Activated naive CD8-positive, alpha-beta T cell treated with anti-CD3 and anti-CD28 coated beads, Interleukin-2, amount 50 U/mL, for 24 hours (primary cell): Measurements from ENCODE around the gene ZNRD2.

Experiments
- ATAC-seq: fragments of 150-1000 bp; cut with Tn5 transposase; one replicate; pipeline ENCODE4 v1.10.0; 2021
- DNase-seq: peaks from one replicate; pipeline ENCODE4 v3.0.0; 2021
- H3K27ac Mint-ChIP-seq: one replicate; pipeline ENCODE4 v1.8.0; 2021; ENCODE audit warnings: mild to moderate bottlenecking, mixed read lengths
- H3K27me3 Mint-ChIP-seq: one replicate; pipeline ENCODE4 v1.8.0; 2021; ENCODE audit warnings: mixed read lengths
- H3K36me3 Mint-ChIP-seq: one replicate; pipeline ENCODE4 v1.8.0; 2021; ENCODE audit warnings: low read depth, mixed read lengths
- H3K4me1 Mint-ChIP-seq: one replicate; pipeline ENCODE4 v1.8.0; 2021; ENCODE audit warnings: mixed read lengths
- H3K4me3 Mint-ChIP-seq: one replicate; pipeline ENCODE4 v1.8.0; 2021; ENCODE audit warnings: mild to moderate bottlenecking, moderate library complexity, mixed read lengths
- H3K9me3 Mint-ChIP-seq: one replicate; pipeline ENCODE4 v1.8.0; 2021; ENCODE audit warnings: mixed read lengths

Gene ZNRD2

GRCh38 chr11:65580031-65580692 is 9.9 kb downstream of the ZNRD2 start:
- no peaks in the 10 kb centered on the region for H3K27me3 Mint-ChIP-seq
- H3K4me3 Mint-ChIP-seq = no peak overlapping the region
- DNase-seq = no peak
- H3K27ac Mint-ChIP-seq = peak overlapping the region; percentile 14
- peaks cover 23% of the 10 kb centered on the region for H3K36me3 Mint-ChIP-seq
- H3K4me1 Mint-ChIP-seq = peaks cover 24% of the 10 kb centered on the region
- H3K9me3 Mint-ChIP-seq = no peaks in the 10 kb centered on the region
- ATAC-seq = no peak

DNA sequence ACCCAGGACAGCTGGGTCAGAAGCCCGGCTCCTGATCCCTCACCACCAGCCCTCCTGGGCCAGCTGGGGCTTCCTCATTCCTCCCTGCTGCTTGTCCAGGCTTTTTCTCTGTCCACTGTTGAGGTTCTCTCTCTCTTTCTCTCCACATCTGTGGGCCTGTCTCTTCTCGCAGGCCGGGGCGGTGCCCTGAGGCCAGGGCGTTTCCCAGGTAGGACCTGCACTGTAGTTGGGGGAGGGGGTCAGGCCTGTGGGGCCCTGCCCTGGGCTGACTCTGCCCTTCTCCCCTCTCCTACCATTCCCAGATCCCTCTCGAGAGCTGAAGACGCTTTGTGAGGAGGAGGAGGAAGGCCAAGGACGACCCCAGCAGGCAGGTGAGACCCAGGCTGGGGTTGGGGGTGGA is 10.5 kb downstream of the ZNRD2 start:
- H3K27ac Mint-ChIP-seq = no peak overlapping the region
- H3K9me3 Mint-ChIP-seq = no peaks in the 10 kb centered on the region
- no peak overlapping the region for H3K4me3 Mint-ChIP-seq
- DNase-seq (no peak), ATAC-seq (no peak)
- peaks cover 23% of the 10 kb centered on the region for H3K36me3 Mint-ChIP-seq
- H3K4me1 Mint-ChIP-seq = peaks cover 19% of the 10 kb centered on the region
- no peaks in the 10 kb centered on the region for H3K27me3 Mint-ChIP-seq

DNA sequence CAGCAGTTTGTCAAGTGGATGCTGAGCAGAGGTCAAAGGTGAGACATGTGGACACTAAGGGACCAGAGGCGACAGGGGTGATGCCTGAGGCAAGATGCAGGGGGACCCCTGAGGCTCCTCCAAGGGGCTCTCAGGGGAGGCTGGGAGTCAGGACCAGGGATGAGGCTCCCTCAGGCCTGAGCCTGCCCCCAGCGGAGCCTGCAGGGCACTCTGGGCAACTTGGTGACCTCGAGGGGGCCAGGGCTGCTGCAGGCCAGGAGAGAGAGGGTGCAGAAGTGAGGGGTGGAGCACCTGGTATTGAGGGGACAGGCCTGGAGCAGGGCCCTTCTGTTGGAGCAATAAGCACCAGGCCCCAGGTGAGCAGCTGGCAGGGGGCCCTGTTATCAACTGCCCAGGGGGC is 11.7 kb downstream of the ZNRD2 start:
- no peak overlapping the region for H3K4me3 Mint-ChIP-seq
- ATAC-seq (no peak), DNase-seq (no peak)
- no peak overlapping the region for H3K27ac Mint-ChIP-seq
- H3K27me3 Mint-ChIP-seq = no peaks in the 10 kb centered on the region
- peaks cover 29% of the 10 kb centered on the region for H3K36me3 Mint-ChIP-seq
- H3K9me3 Mint-ChIP-seq = no peaks in the 10 kb centered on the region
- H3K4me1 Mint-ChIP-seq = peaks cover 24% of the 10 kb centered on the region

DNA sequence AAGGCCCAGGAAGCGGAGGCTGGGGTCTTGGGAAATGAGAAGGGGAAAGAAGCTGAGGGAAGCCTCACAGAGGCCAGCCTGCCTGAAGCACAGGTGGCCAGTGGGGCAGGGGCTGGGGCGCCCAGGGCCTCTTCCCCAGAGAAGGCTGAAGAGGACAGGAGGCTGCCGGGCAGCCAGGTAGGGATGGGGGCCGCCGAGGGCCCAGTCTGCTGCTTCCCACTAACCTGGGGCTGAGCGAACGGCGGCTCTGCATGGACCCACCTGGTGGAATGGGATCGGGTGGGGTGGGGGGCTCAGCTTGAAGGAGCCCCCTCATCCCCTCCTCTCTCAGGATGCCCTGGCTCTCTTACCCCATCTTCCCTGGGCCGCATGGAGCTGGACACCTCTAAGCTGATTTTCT is 13.3 kb downstream of the ZNRD2 start:
- DNase-seq (no peak), ATAC-seq (no peak)
- no peaks in the 10 kb centered on the region for H3K9me3 Mint-ChIP-seq
- H3K27me3 Mint-ChIP-seq = no peaks in the 10 kb centered on the region
- H3K27ac Mint-ChIP-seq = no peak overlapping the region
- peaks cover 29% of the 10 kb centered on the region for H3K36me3 Mint-ChIP-seq
- peaks cover 29% of the 10 kb centered on the region for H3K4me1 Mint-ChIP-seq
- H3K4me3 Mint-ChIP-seq = no peak overlapping the region

DNA sequence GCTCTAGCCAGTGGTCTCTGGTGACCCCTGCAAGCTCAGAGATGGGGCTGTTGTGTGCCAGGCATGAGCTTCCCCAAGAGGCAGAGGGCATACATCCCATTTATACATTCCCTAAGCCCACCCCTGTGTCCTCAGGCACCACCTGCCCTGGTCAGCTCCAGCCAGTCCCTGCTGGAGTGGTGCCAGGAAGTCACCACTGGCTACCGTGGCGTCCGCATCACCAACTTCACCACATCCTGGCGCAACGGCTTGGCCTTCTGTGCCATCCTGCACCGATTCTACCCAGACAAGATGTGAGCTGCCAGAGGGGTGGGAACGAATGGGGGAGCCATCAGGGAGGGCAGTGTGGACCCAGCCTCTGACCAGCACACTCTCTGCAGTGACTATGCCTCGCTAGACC is 13.8 kb downstream of the ZNRD2 start:
- Mint-ChIP-seq H3K4me3 (no peak overlapping the region), H3K27me3 (no peaks in the 10 kb centered on the region), H3K27ac (no peak overlapping the region), H3K9me3 (no peaks in the 10 kb centered on the region), H3K4me1 (peaks cover 33% of the 10 kb centered on the region), H3K36me3 (peaks cover 29% of the 10 kb centered on the region)
- no peak for ATAC-seq
- no peak for DNase-seq

- Mint-ChIP-seq H3K36me3 (peaks cover 28% of the 10 kb centered on the region), H3K9me3 (no peaks in the 10 kb centered on the region), H3K4me3 (no peak overlapping the region), H3K4me1 (peaks cover 39% of the 10 kb centered on the region), H3K27me3 (no peaks in the 10 kb centered on the region), H3K27ac (no peak overlapping the region)
- ATAC-seq = no peak
- no peak for DNase-seq
These were observed 14.5 kb downstream of the ZNRD2 start for GRCh38 chr11:65584723-65585171.

DNA sequence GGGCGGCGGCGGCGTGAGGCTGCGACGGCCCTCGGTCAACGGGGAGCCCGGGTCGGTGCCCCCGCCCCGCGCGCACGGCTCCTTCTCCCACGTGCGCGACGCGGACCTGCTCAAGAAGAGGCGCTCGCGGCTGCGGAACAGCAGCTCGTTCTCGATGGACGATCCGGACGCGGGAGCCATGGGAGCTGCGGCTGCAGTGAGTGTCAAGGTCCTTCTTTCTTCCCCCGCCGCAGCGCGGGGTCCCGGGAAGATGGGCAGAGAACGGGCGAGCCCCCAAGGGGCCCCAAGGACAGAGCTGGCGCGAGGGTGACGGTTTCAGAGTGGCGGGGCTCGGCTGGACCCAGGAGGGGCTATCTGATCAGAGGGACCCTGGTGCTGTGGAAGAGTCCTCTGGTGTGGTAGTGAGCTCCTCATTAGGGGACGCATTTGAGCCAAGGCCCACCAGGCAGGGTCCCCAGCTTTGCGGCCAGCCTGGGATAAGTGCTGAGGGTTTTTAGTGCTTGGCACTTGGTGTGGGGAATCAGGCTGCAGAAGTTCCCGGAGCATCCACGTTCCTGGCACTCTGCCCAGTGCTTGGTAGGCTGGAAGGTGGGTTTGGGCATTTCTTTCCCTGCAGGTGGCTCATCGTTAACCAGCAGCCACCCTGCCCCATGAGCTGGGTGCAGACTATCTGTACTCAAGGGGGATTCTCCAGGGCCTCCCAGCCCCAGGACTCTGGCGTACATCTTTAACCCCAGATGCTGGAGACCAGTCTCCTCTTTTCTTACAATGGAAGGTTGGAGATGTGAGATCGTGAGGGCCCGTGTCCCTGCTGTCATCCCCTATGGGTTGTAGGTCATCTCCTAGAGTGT is 15.3 kb downstream of the ZNRD2 start:
- H3K36me3 Mint-ChIP-seq = peaks cover 26% of the 10 kb centered on the region
- no peak for ATAC-seq
- H3K27me3 Mint-ChIP-seq = no peaks in the 10 kb centered on the region
- no peak overlapping the region for H3K4me3 Mint-ChIP-seq
- no peak overlapping the region for H3K27ac Mint-ChIP-seq
- H3K4me1 Mint-ChIP-seq = peaks cover 41% of the 10 kb centered on the region
- no peak for DNase-seq
- H3K9me3 Mint-ChIP-seq = no peaks in the 10 kb centered on the region

GRCh38 chr11:65586247-65586630 is 16.0 kb downstream of the ZNRD2 start:
- Mint-ChIP-seq H3K27ac (peak overlapping the region; percentile 31), H3K27me3 (no peaks in the 10 kb centered on the region), H3K9me3 (no peaks in the 10 kb centered on the region), H3K4me1 (peaks cover 41% of the 10 kb centered on the region), H3K36me3 (peaks cover 24% of the 10 kb centered on the region), H3K4me3 (no peak overlapping the region)
- no peak for ATAC-seq
- DNase-seq = no peak

DNA sequence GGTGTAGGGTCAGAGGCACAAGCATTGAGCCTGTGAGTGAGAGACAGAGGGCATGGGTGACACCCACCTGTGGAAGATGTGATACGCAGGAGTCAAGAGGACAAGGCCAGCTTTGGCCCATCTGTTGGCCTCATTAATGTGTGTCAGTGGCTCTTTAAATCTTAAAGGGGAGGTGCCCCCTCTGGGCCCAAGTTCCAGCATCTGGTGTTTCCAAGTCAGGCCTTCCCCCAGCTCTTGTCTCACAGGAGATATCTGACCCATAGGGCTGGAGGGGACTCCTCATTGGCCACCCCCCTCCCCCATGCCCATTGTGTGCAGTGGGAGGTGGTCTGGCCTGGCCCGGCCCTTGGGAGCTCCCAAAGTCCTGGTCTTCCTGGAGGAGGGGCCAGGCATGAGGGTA is 16.4 kb downstream of the ZNRD2 start:
- peaks cover 22% of the 10 kb centered on the region for H3K36me3 Mint-ChIP-seq

GRCh38 chr11:65588199-65589054 is 18.1 kb downstream of the ZNRD2 start:
- Mint-ChIP-seq H3K4me3 (peak overlapping the region; percentile 70), H3K36me3 (peaks cover 21% of the 10 kb centered on the region), H3K9me3 (no peaks in the 10 kb centered on the region), H3K4me1 (peaks cover 41% of the 10 kb centered on the region), H3K27ac (peak overlapping the region; percentile 95), H3K27me3 (no peaks in the 10 kb centered on the region)
- DNase-seq = peak; percentile 85
- ATAC-seq = peak; percentile 88

More for the DNA sequence above, 16.4 kb downstream of the ZNRD2 start:
- DNase-seq (no peak), ATAC-seq (no peak)
- Mint-ChIP-seq H3K4me1 (peaks cover 41% of the 10 kb centered on the region), H3K27me3 (no peaks in the 10 kb centered on the region), H3K9me3 (no peaks in the 10 kb centered on the region), H3K4me3 (no peak overlapping the region), H3K27ac (peak overlapping the region; percentile 31)

DNA sequence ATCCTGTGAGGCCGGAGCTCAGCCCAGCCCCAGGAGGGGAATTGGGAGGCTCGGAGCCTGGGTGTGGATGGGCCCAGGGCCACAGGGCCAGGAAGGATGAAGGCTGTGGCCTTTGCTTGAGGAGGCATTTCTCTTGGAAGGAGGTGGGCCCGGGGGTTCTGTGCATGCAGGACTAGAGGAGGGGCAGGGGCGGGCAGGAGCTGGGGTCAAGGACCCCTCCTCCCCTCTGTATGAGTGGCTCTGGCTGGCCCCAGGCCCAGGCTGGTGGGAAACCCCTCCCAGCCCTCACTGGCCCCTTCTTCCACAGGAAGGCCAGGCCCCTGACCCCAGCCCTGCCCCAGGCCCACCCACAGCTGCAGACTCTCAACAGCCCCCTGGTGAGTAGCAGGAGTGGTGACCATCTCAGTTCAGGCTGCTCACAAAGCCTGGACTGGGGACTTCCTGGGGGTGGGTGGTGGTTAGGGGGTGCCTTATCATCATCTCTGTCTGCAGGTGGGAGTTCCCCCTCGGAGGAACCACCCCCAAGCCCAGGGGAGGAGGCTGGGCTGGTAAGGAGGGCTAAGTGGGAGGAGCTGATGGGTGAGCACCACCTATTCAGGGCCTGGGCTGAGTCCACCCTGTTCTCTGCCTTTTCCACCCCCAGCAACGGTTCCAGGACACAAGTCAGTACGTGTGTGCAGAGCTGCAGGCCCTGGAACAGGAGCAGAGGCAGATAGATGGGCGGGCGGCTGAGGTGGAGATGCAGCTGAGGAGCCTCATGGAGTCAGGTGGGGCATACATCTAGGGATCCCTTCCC is 19.4 kb downstream of the ZNRD2 start:
- Mint-ChIP-seq H3K9me3 (no peaks in the 10 kb centered on the region), H3K27ac (peak overlapping the region; percentile 95), H3K4me3 (no peak overlapping the region), H3K4me1 (peaks cover 40% of the 10 kb centered on the region), H3K36me3 (peaks cover 14% of the 10 kb centered on the region), H3K27me3 (no peaks in the 10 kb centered on the region)
- DNase-seq (peak; percentile 72), ATAC-seq (peak; percentile 55)

- no peaks in the 10 kb centered on the region for H3K27me3 Mint-ChIP-seq
- peaks cover 42% of the 10 kb centered on the region for H3K4me1 Mint-ChIP-seq
- no peak for DNase-seq
- peaks cover 14% of the 10 kb centered on the region for H3K36me3 Mint-ChIP-seq
- no peaks in the 10 kb centered on the region for H3K9me3 Mint-ChIP-seq
- H3K4me3 Mint-ChIP-seq = no peak overlapping the region
- no peak for ATAC-seq
- peak overlapping the region; percentile 28 for H3K27ac Mint-ChIP-seq
These were observed 20.0 kb downstream of the ZNRD2 start for GRCh38 chr11:65590240-65590738.

DNA sequence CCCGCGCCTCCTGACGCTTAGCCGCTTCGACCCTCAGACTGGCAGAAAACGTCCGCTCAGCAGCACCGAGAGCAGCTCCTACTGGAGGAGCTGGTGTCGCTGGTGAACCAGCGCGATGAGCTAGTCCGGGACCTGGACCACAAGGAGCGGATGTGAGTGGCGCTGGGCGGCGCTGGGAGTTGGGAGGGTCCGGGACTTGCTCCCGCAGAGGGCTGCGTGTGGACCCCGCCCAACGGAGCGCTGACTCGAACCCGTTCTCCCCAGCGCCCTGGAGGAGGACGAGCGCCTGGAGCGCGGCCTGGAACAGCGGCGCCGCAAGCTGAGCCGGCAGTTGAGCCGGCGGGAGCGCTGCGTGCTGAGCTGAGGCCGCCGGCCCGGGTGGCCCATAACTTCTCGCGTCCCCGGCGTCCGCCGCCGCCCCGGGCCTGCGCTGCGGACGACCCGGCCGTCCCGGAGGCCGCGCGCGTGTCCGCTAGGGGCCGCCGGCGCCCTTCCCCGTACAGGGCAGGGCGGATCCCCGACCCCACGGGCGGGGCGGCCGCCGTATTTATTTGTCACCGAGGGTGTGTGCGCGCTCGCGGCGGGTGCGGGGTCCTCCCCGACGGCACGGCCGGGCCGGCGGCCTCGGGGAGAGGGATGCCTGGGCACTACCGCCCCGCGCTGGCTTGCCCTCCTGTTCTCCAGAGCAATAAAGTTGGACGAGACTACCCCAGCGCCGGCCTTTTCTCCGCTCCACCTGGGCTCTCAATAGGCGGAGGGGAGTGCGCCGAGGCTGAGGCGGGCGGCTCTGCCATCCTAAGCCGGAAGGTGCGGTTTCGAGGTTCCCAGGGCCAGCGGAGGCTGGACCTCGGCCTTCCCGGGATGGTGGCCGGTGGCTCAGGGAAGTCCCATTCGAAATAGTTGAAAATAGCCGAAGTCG is 21.9 kb downstream of the ZNRD2 start:
- DNase-seq = no peak
- peaks cover 34% of the 10 kb centered on the region for H3K4me1 Mint-ChIP-seq
- H3K4me3 Mint-ChIP-seq = no peak overlapping the region
- no peak for ATAC-seq
- no peak overlapping the region for H3K27ac Mint-ChIP-seq
- peaks cover 8% of the 10 kb centered on the region for H3K36me3 Mint-ChIP-seq
- no peaks in the 10 kb centered on the region for H3K27me3 Mint-ChIP-seq
- no peaks in the 10 kb centered on the region for H3K9me3 Mint-ChIP-seq
